PFSK-1 (cell line): ENCODE results near the gene CCDC102A.

ENCODE experiments used
- POLR2AphosphoS5 ChIP-seq: IDR thresholded peaks from 2 replicates; pipeline ENCODE4 v1.6.1; 2012; ENCODE audit warnings: low read depth, mild to moderate bottlenecking, control low read depth, low read length, moderate library complexity
- SIN3A ChIP-seq: IDR thresholded peaks from 2 replicates; pipeline ENCODE4 v1.6.1; 2012; ENCODE audit warnings: mild to moderate bottlenecking, low read length, moderate library complexity, borderline replicate concordance; ENCODE audit not compliant: insufficient read depth

- no peak for TF ChIP-seq SIN3A
- 0 out of 2 replicates have a peak, but pooled peaks have one; percentile 22 for TF ChIP-seq POLR2AphosphoS5
Measured at GRCh38 chr16:57472665-57473060, 63.7 kb downstream of the CCDC102A start.
